Measurements from ENCODE around the gene KRT15. TPM values are rescaled to one million over a fixed set of nuclear protein-coding genes. Genes with fewer than 3 reads are reported as not detected.

Gene KRT15
- polyA plus RNA-seq, 3 donors, result 0.03 TPM; not detected in 2

- Mint-ChIP-seq H3K27me3 (ENCODE audit: low read depth in 3 of 3) (peaks cover 3 to 9% (median 9%) of the 10 kb centered on the region in 3 donors), H3K27ac (no peak overlapping the region), H3K36me3 (no peaks in the 10 kb centered on the region), H3K9me3 (peaks cover 0 to 2% (median 0%) of the 10 kb centered on the region in 7 donors), H3K4me3 (no peak overlapping the region), H3K4me1 (peaks cover 15% of the 10 kb centered on the region)
- Histone ChIP-seq H3K4me1 (ENCODE audit: control insufficient read depth in 1 of 2, insufficient read depth in 2 of 2, low read length in 2 of 2) (peaks cover 18 to 25% of the 10 kb centered on the region in 2 donors), H3K36me3 (replicated peaks in 1 of 2; ENCODE audit: control insufficient read depth in 1 of 2, insufficient read depth in 2 of 2, low read length in 2 of 2) (no peaks in the 10 kb centered on the region), H4K20me1 (ENCODE audit: insufficient read depth, low read length) (no peaks in the 10 kb centered on the region), H3K4me2 (replicated peaks; ENCODE audit: extremely low read depth, low read length, poor library complexity, severe bottlenecking) (no peak overlapping the region), H2AFZ (ENCODE audit: insufficient read depth, low read depth, low read length, poor library complexity, severe bottlenecking) (no peak overlapping the region), H3K9ac (ENCODE audit: insufficient read depth, low read length, poor library complexity, severe bottlenecking) (no peak overlapping the region), H3K9me3 (replicated peaks in 1 of 2; ENCODE audit: control insufficient read depth in 1 of 2, insufficient read depth in 1 of 2, low read length in 2 of 2) (no peaks in the 10 kb centered on the region), H3K27ac (ENCODE audit: low read depth in 1 of 2, low read length in 2 of 2) (no peak overlapping the region), H3K79me2 (ENCODE audit: insufficient read depth, low read length) (no peaks in the 10 kb centered on the region), H3K4me3 (replicated peaks in 1 of 3; ENCODE audit: low read depth in 2 of 3, low read length in 3 of 3) (no peak overlapping the region), H3K27me3 (ENCODE audit: control insufficient read depth in 2 of 2, insufficient read depth in 2 of 2, low read length in 2 of 2) (no peaks in the 10 kb centered on the region)
- intact Hi-C loops (cut with micrococcal nuclease), result loop anchor here in 1 of 2 donors (10.0 kb wide), 1 partner anchor 593 kb away; no protein-coding TSS in a partner anchor
- 72% methylated on average over 10 of the region's 10 CpGs for WGBS (ENCODE audit: insufficient coverage)
- TF ChIP-seq CTCF (IDR thresholded peaks at IDR 0.05), result no peak
- no peak for DNase-seq
Observed at GRCh38 chr17:41507315-41507880, 11.3 kb downstream of the KRT15 start.

GRCh38 chr17:41505809-41506767 lies 12.6 kb downstream of the KRT15 start:
- Histone ChIP-seq H3K79me2 (ENCODE audit: insufficient read depth, low read length) (no peaks in the 10 kb centered on the region), H3K4me1 (ENCODE audit: control insufficient read depth in 1 of 2, insufficient read depth in 2 of 2, low read length in 2 of 2) (peaks cover 13 to 19% of the 10 kb centered on the region in 2 donors), H3K4me2 (replicated peaks; ENCODE audit: extremely low read depth, low read length, poor library complexity, severe bottlenecking) (no peak overlapping the region), H3K36me3 (replicated peaks in 1 of 2; ENCODE audit: control insufficient read depth in 1 of 2, insufficient read depth in 2 of 2, low read length in 2 of 2) (no peaks in the 10 kb centered on the region), H2AFZ (ENCODE audit: insufficient read depth, low read depth, low read length, poor library complexity, severe bottlenecking) (no peak overlapping the region), H3K9me3 (replicated peaks in 1 of 2; ENCODE audit: control insufficient read depth in 1 of 2, insufficient read depth in 1 of 2, low read length in 2 of 2) (no peaks in the 10 kb centered on the region), H4K20me1 (ENCODE audit: insufficient read depth, low read length) (no peaks in the 10 kb centered on the region), H3K27ac (ENCODE audit: low read depth in 1 of 2, low read length in 2 of 2) (no peak overlapping the region), H3K9ac (ENCODE audit: insufficient read depth, low read length, poor library complexity, severe bottlenecking) (no peak overlapping the region), H3K27me3 (ENCODE audit: control insufficient read depth in 2 of 2, insufficient read depth in 2 of 2, low read length in 2 of 2) (no peaks in the 10 kb centered on the region), H3K4me3 (replicated peaks in 1 of 3; ENCODE audit: low read depth in 2 of 3, low read length in 3 of 3) (no peak overlapping the region)
- 84% methylated on average over 6 of the region's 14 CpGs for WGBS (ENCODE audit: insufficient coverage)
- Mint-ChIP-seq H3K27me3 (ENCODE audit: low read depth in 3 of 3) (peaks cover 4 to 10% (median 9%) of the 10 kb centered on the region in 3 donors), H3K27ac (peak overlapping the region in 3 of 7 donors; percentile 22 to 69 (median 66)), H3K36me3 (no peaks in the 10 kb centered on the region), H3K4me3 (no peak overlapping the region), H3K4me1 (peaks cover 11% of the 10 kb centered on the region), H3K9me3 (peaks cover 0 to 4% (median 0%) of the 10 kb centered on the region in 7 donors)
- DNase-seq, result peak; percentile 33 to 46 (median 38)
- intact Hi-C loops (cut with micrococcal nuclease), result loop anchor here in 1 of 2 donors (10.0 kb wide), 1 partner anchor 591 kb away; no protein-coding TSS in a partner anchor
- no peak for TF ChIP-seq CTCF (IDR thresholded peaks at IDR 0.05)
